GM18505 (cell line): ENCODE data around the gene USP24.

Source experiments
- ATAC-seq: cut with Tn5 transposase; IDR thresholded peaks from one replicate; pipeline ENCODE4 v1.9.1; 2021; ENCODE audit not compliant: unreplicated experiment
- POLR2A ChIP-seq: IDR thresholded peaks from 4 replicates; pipeline ENCODE4 v1.6.1; 2011; ENCODE audit warnings: borderline replicate concordance; ENCODE audit not compliant: insufficient read depth, insufficient read length; ENCODE audit errors: extremely low read depth

USP24 gene

DNA sequence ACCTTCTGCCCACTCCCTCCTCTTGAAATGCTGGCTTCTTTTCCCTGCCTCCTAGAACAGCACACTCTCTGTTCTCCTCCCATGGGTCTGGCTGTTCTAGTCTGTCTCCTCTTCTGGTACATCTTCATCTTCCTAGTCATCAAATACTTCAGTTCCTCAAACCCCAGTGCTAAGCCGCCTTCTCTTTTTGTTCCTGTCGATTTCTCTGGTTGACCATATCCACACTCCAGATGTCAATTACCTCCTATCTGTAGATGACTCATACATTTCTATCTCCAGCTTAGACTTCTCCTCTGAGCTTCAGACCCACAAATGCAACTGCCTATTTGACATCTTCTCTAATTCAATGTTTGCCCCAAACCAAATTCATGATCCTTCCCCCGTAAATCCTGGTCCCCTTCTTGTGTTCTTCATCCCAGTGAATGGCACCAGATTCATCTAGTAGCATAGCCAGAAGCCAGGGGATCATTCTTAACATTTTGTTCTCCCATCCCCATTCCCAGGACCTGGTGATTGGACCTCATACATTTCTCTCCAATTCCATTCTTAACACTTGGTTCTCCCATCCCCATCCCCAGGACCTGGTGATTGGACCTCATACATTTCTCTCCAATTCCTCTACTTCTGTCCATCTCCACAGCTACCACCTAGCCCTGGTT, 35.9 kb downstream of the USP24 start:
- no peak for TF ChIP-seq POLR2A
- ATAC-seq, result no peak

- no peak for TF ChIP-seq POLR2A
These were observed 42.5 kb downstream of the USP24 start for GRCh38 chr1:55172687-55173086.

DNA sequence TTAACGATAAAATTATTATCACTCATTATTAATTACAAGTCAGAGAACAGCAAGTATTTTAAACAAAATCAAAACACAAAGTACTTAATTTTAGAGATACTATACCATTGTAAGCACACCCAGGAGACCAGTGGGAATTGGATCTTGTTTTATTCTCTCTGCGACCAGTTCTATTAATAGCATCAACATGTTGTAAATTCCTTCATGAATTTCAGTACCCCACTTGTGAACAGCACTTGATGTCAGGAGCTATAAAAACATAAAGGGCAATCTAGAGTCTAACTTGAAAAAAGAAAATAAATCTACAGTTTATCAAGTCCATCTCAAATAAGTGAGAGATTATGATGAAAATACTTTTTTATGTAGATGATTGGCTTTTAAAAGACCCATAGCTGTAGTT, 42.9 kb downstream of the USP24 start:
- TF ChIP-seq POLR2A, result no peak

More at GRCh38 chr1:55172687-55173086, 42.5 kb downstream of the USP24 start:
- no peak for ATAC-seq

GRCh38 chr1:55171694-55172093, 43.5 kb downstream of the USP24 start:
- TF ChIP-seq POLR2A, result no peak
- no peak for ATAC-seq

More for the DNA sequence above, 42.9 kb downstream of the USP24 start:
- ATAC-seq, result no peak

GRCh38 chr1:55170426-55170825, 44.7 kb downstream of the USP24 start:
- ATAC-seq, result no peak
- no peak for TF ChIP-seq POLR2A

DNA sequence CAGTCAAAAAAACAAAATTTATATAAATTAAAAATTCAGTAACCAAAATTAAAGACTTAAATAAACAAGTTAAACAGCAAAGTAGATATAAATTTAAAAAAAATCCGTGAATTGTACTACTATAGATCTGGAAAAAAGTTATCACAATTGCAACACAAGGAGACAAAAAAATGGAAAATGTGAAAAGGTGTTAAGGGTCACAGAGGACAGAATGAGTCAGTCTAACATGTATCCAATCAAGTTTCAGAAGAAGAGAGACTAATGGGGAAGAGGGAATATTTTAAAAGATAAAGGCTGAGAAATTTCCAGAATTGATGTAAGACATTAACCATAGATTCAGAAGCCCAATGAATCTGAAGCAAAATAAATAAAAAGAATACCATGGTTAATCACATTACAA, 46.0 kb downstream of the USP24 start:
- no peak for TF ChIP-seq POLR2A
- no peak for ATAC-seq

- TF ChIP-seq POLR2A, result no peak
- ATAC-seq, result no peak
These were observed 46.8 kb downstream of the USP24 start for GRCh38 chr1:55168353-55168752.

DNA sequence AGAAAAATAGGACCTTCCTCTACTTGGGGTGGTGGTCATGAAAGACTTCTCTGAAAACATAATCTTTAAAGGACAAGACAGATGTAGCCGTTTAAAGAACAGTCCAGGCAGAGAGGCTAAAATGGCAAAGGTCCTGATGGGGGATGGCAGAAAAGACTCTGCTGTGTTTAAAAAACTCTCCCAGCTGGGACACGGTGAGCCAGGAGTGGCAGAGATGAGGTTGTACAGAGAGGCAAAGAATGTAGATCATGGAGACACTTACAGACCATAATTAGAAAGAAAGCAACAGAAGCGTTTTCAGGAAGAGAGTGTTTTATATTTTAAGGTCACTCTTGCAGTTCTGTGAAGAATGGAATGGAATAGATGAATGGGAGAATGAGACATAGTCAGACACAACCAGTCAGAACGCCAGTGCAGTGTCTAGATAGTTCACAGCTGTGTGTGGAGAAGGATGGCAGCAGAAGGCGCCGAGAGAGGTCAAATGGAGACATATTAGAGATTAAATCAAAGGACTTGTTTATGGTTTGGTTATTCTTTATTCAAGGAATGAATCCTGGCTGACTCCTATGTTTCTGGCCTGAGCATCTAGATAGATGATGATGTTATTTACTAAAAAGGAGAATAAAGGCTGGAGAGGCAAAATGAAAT, 47.8 kb downstream of the USP24 start:
- TF ChIP-seq POLR2A, result no peak
- no peak for ATAC-seq

DNA sequence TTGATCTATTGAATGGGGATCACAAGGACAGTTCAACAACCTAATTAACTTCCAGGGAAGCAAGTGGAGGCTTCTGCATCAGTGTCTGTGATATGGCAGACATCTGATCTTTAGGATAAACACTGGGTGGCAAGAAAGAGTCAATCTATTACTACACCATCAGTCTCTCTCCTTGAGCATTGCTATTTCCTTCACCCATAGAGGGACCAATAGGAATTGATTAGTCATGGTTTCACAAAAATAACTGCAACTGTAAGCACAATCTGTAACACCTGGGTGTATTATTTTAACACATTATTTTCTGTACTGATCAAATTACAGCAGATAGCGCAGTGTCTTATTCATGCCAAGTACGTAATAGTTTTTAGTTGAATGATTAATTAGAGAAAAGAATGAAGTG, 50.3 kb downstream of the USP24 start:
- no peak for TF ChIP-seq POLR2A
- ATAC-seq, result no peak

GRCh38 chr1:55159571-55159970, 55.6 kb downstream of the USP24 start:
- no peak for TF ChIP-seq POLR2A
- no peak for ATAC-seq

DNA sequence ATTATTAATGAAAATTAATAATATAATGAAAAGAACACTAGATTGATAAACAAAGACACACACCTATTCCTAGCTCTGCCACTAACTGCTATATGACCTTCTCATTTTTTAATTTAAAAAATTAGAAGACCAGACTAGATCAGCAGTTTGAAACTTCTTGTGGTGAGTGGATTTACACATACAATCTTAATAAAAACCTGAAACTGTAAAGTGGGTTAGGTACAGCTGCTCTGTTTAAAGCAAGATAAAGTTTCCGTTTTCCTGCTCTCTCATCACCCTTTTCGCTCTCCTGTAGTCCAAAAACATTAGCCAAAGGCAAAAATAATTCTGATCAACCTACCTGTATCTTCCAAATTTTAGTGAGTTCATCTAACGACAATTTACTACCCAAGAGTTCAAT, 58.6 kb downstream of the USP24 start:
- no peak for TF ChIP-seq POLR2A
- ATAC-seq, result no peak

GRCh38 chr1:55156093-55156492, 59.1 kb downstream of the USP24 start:
- no peak for ATAC-seq
- no peak for TF ChIP-seq POLR2A

DNA sequence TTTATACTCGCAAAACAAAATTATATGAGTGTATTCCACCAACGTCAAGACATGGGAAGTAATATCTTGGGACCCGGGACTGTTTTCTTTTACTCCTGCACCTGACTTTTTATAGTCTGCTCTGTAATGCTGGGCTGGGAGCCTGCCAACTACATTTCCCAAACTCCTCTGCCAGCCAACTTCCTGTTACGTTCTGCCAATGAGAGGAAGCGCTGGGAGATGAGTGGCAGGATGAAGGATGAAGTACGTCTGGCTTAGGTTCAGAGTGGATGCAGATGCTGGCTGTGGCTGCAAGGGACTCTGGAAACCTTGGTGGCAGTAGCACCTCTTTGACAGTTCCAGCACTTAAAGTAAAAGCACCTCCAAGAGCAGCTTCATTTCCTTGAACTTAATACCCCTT, 59.6 kb downstream of the USP24 start:
- ATAC-seq, result no peak
- no peak for TF ChIP-seq POLR2A

DNA sequence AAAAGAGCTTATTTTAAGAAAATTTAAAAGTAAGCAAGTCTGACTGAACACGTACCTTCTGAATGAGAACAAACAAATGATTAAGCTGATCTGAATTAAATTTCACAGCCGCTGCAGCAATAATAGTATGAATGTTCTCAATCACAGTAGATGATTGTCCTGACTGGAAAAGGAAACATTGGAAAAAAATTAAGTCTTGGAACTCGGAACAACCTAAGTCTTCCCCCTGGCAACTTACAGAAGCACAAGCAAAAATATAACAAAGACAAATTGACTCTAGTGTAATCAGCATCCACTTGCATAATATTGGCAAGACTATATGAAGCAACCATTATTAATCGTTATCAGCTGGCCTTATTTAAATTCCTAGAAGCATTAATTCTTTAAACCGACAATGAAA, 60.5 kb downstream of the USP24 start:
- ATAC-seq, result no peak
- no peak for TF ChIP-seq POLR2A
